Stimulated activated CD8-positive, alpha-beta memory T cell treated with anti-CD3 and anti-CD28 coated beads, Interleukin-12 subunit alpha, Interleukin-12 subunit beta, amount 100 ng/mL, for 4 hours (primary cell): ENCODE results near the gene TMC5.
"Not testable (repeated sequence)": the region's sequence is repeated elsewhere in the genome, so short reads cannot be mapped to it uniquely, and the experiment has no call there.

Source experiments
- DNase-seq: peaks from one replicate; pipeline ENCODE4 v3.0.0-alpha.2; 2020; ENCODE audit warnings: low read depth

TMC5 gene

DNA sequence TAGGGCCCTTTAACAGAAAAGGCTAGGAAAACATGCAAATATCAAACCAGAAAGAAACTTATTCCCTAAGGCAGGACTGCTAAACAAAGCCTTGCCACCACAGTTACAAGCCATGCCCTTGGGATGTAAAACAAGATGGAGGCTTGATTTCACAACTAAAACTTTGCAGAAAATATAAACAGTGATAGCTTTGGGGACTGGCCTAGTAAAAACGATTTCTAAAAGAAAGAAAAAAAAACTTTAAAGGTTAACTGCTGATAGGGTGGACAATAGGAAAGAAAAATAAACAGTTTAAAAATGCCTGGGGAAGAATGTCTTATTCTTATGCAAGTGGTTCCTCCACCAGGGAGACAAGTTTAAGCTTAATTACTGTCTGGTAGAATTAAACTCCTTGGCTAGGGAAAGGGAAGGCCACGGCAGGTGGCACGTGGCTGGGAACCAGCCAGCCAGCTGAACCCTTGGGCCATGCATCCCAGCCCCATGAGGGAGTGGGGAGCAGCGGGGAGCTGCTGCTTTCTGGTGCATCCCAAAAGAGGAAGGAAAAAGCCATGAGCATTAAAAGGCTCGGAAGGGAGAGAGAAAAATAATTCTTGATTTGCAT lies 10.7 kb upstream of the TMC5 start:
- no peak for DNase-seq

DNA sequence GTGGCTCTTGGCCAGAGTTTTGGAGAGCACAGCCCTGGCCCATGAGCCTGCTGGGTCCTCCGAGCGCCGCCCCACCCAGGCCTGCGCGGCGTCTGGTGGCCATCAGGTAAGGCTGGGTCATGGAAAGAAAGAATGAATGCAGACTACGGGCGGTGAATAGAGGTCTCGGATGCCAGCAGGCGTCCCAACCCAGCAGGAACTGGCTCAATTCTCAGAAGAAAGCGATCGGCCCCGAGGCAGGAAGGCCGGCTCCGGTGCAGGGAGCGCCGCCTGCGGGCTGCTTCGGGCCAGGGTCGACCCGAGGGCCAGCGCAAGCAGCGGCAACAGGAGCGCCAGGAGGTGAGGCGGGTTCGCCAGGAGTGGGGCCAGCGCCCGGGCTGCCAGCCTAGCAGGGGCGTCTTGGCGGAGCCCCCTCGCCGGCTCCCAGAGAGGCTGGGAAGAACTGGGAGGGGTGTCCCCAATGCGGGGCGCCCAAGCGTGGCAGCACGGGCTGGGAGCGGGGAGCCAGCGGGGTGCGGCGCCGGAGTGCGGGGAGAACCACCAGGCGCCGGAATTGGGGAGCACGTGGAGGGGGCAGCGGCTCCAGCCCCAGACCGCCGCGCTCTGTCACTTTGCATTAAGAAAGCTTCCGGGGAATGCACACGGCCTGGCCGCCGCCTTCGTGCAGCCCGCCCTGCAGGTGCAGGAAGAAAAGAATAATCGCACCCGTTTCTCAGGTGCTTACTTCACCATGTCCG lies 7.1 kb upstream of the TMC5 start:
- DNase-seq: no peak

DNA sequence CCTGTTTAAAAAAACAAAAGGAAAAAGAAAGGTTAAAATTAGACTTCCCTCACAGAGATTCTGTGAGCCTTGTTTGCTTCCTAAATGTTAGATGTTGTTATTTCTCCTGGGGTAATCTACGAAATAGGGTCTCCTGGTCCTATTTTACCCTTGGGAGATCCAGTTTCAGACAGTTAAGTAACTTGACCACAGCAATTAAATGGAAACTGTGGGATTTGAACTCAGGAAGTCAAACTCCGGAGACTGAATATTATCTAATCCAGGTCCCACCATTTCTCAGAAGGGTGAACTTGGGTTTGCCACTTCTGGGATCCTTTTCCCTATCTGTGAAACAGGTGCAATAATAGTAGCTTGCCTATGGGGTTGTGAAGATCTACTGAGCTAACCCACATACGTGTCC lies 6.4 kb upstream of the TMC5 start:
- DNase-seq: no peak

DNA sequence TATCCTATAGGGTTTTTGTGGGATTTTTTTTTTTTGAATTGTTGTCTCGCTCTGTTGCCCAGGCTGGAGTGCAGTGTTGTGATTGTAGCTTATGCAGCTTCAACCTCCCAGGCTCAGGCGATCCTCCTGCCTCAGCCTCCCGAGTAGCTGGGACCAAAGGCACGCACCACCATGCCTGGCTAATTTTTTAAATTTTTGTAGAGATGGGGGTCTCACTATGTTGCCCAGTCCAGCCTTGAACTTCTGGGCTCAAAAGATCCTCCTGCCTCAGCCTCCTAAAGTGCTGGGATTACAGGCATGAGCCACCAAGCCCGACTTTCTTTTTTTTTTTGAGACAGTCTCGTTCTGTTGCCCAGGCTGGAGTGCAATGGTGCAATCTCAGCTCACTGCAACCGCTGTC lies 5.6 kb upstream of the TMC5 start:
- DNase-seq: not testable (repeated sequence)

DNA sequence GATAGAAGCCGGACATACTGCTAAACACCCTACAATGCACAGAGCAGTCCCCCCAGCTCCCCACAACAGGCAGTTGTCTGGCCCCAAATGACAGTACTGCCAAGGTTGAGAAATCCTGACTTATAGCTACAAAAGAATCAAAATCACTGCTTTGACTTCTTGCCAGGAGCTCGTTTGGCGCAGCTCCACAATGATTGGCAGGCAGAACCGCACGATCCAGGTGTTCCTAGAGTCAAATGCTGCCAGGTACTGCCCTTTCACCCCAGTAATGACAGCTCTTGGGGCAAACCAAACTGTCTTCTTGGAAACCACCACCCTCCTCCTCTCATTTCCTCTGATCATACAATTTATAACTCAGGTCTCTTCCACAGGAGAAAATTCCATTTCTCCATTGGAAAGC lies 2.2 kb upstream of the TMC5 start:
- no peak for DNase-seq

DNA sequence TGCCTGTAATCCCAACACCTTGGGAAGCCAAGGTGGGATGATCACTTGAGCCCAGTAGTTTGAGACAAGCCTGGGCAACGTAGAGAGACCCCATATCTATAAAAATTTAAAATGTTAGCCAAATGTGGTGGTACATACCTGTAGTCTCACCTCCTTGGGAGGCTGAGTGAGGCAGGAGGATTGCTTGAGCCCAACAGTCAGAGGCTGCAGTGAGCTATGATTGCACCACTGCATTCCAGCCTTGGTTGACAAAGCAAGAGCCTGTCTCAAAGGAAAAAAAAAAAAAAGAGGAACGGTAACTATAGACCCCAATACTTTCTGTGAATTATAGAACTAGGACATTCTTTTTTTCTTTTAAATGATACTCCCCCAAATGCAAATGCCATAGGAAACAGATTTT lies 1.8 kb upstream of the TMC5 start:
- no peak for DNase-seq

DNA sequence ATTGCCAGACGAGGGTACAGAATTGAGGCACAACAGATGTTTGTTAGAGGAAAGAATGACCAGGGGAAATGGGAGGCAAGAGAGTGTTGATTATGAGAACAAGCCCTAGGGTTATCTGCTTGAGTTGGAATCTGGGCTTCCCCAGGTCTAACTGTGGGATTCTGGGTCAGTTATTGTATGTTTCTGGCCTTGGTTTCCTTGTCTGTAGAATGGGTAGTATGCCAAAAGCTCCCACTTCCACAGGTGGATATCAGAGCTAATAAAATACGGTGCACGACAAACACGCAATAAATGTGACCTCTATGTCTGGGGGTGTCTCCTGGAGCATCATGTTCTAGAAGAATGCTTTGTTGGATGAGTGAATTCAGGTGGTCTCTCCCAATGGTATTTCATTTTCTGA lies 517 bp downstream of the TMC5 start:
- DNase-seq: no peak

DNA sequence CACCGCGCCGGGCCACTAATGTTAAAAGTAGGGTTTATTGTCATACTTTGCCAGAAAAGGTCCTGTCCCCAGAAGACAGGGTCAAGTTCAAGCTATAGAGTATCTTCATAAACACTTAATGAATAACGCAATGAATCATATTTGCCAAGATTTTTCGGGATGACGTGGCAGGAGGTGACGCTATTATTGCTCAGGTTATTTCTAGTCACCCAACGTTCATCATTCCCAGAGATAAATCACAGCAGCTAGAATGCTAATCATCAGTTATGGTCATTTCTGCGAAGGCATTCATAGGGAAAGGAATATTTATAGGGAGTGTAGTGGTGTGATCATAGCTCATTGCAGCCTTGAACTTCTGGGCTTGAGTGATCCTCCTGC lies 2.0 kb downstream of the TMC5 start:
- no peak for DNase-seq

DNA sequence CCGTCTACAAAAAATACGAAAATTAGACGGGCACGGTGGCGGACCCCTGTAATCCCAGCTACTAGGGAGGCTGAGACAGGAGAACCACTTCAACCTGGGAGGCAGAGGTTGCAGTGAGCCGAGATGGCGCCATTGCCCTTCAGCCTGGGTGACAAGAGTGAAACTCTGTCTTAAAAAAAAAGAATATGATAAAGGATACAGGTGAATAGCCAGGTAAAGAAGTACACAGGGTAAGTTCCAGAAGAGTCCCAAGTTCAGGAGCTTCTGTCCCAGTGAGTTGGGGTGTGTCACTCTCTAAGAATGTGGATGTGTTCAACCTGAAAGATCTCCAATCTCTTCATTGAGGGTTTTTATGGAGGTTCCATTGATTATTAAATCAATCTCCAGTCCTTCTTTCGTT lies 6.8 kb downstream of the TMC5 start:
- no peak for DNase-seq

DNA sequence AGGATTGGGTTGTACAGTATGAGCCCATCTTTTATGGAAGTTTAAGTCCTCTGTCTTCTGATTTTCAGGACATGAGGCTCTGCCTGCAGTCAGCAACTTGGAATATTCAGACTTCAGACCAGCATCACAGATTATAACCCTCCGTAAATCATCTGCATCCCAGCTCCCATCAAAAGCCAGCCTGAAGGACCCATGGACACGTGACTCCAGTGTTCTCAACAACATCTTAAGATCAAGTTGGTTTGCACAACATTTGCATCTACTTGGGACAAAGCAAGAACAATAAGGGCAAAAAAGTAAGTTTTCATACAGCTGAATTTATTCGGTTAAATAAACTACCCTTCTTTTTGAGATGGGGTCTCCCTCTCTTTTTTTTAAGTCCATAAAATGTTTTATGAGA lies 12.7 kb downstream of the TMC5 start:
- DNase-seq: no peak

DNA sequence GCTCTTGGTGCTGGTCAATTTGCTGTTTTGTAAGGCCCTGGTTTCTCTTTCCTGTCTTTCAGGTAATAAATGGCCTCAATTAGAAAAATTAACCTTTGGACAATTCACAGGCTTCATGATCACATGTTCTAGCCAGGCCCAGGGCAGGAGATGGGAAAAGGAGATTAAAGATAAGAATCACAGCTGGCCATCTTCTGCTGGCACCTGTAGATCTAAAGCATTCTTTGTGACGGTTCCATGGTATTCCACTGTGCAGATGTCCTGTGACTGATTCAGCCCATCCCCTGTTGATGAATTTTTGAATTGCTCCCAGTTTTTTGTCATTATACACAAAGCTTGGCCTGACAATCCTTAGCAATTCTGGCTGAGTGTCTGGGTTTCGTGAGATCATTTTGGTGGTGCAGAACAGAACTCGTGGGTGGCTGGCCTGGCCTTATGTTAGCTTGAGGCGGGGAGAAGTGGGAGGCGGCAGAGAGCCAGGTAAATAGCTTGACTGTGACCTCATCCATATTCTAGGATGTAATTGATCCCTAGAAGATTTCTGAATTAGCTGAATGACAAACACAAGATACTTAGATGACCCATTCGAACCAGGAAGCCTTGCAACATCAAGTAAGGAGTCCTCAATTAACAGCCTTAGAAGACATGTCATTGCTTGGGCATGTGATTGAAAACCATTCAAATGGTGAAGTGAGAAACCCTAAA lies 14.1 kb downstream of the TMC5 start:
- no peak for DNase-seq

DNA sequence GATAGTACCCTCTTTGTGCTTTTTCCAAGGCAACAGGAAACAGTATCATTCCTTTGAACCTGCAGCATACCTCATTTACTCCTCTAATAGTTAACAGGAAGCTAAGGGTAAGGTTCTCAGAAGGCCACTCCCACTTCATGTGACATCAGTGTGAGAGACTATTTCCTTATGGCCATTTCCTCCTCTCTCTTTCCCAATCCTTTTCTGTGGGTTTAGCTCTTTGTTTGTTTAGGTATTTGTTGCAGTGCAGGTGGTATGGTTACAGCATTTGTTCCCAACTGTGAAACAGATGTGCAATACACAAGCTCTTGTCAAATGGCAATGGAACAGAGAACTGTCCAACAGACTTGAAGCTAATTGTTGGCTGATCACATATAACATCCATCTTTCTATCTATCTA lies 14.7 kb downstream of the TMC5 start:
- no peak for DNase-seq

DNA sequence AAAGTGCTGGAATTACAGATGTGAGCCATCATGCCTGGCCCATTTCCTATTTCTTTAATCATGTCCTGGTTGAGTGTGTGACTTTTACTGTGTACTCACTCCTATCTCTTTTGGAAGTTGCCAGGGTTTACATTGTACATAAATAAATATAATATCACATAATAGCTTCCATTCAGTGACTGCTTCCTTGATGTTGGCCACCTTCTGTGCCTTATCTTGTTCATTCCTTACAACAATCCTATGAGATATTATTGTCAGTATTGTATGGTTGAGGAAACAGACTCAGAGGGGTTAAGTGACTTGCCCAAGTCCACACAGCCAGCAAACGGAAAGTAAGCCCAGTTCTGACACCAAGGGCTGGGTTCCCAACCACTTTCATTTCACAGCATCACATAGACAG lies 16.9 kb downstream of the TMC5 start:
- no peak for DNase-seq

DNA sequence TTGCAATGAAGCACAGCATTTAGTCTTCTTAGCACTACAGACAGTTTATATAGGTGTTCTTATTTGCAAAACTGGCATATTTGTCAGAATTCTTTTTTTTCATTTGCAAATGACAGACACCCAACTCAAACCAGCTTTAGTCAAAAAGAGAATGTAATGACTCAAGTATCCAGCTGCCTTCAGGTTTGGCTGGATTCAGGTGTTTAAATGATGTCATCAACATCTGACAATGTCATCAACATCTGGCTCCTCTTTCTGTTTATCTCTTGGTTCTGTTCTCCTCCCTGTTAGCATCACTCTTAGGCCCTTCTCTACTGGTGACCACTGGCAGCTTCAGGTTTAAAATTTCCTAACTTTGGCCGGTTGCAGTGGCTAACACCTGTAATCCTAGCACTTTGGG lies 18.9 kb downstream of the TMC5 start:
- DNase-seq: no peak

DNA sequence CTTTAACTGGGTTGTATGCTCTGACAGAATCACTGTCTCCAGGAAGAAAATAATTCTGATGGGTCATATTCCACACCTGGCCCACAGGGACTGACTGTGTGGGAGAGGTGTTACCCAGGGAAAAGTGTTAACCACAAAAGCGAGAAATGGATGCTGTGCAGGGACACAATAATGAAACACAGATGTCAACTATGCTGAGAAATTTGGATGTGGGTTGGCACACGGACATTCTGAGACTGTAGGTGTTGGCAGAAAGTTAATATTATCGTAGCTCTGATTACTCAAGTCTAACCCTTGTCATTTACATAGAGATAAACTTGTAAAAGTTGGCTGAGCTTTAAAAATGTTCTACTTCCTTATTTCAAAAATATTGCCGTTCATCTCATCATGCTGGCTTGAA lies 19.6 kb downstream of the TMC5 start:
- no peak for DNase-seq

DNA sequence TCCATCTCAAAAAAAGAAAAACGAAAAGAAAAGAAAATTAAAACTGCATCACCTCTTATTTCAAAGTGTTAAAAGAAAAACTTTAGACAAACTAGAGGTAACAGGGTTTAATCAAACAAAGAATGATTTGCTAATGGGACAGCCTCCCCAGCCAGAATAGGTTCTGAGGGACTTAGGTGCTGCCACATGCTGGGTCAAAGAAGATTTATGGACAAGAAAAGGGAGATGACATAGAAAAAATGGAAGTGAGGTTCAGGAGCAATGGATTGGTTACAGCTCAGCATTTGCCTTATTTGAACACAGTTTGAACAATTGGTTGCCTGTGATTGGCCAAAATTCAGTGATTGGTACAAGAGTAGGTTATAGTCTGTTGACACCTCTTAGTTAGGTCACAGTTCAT lies 21.1 kb downstream of the TMC5 start:
- DNase-seq: no peak

DNA sequence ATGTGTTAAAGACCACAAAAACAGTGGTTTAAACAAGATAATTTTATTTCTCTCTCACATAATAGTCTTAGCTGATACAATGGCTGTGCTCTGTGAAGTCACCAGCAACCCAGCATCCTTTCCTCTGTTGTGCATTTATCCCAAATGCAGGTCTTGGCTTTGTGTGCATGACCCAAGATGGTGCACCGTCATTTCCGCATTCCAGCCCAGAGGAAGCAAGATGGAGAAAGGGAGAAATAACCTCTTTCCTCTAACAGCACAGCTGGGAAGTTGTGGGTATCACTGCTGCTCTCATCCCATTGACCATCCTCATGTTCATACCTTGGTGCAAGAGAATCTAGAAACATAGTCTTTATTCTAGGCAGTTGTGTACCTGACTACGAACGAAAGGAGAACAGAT lies 21.8 kb downstream of the TMC5 start:
- DNase-seq: no peak

DNA sequence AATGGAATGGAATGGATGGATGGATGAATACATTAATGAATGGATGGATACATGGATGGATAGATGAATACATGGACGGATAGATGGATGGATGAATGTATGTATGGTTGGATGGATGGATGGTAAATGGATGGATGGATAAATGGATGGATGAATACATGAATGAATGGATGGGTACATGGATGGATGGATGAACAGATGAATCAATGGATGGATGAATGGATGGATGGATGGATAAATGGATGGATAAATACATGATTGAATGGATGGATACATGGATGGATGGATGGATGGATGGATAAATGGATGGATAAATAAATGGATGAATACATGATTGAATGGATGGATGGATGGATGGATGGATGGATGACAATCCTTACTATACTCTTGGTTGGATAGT lies 26.0 kb downstream of the TMC5 start:
- no peak for DNase-seq

DNA sequence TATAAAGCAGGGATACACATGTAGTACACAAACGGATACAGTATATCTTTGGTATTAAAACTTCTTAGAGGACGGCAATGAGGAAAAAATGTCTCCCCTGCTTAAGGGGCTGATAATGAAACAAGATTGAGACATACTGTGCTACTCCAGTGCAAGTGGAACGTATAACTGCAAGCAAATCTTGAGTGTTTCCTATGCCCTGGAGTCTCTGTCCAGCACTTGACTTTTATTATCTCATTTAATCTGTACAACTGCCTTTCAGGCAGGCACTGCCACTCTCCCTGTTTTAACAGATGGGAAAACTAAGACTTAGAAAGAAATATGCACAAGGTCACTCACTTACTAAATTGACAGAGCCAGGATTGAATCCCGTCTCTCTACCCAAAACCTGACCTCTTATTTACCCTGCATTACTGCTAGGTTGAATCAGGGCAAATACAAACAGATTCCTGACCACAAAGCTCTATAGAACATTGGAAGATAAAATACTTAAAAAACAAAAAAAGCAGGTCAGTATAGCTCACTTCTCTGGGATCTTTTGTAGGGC lies 28.7 kb downstream of the TMC5 start:
- DNase-seq: no peak

DNA sequence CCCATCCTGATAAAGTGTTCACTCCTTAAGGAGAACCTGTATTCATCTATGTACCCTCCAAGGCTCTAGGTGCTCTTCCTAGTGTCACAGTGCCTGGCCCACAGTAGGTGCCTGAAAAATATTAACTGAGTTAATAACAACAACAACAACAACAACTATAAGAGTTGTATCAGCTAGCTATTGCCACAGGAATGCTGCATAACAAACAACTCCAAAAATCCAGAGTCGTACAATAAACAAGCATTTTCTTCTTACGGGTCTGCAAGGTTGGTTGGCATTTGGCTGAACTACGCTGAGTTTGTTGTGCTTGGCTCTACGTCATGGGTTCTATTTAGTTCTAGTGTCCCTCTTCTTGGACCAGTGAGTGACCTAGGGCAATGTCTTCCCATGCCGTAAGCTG lies 29.2 kb downstream of the TMC5 start:
- DNase-seq: no peak

DNA sequence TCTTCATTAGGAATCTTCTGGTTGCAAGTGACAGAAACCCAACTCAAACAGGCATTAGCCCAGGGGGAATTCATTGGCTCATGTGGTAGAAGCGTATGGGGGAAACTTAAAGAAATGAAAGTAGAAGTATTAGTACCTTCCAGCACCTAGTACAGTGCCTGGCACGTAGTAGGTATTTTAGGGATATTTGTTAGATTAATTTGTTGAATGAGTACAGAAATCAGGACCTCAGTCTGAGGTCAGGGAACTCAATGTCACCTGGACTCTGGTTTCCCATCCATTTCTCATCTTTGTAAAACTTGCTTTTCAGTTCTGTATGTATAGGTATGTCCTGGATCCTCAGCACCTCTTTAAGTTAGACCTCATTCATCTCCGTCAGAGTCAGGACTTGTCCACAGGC lies 32.5 kb downstream of the TMC5 start:
- no peak for DNase-seq

DNA sequence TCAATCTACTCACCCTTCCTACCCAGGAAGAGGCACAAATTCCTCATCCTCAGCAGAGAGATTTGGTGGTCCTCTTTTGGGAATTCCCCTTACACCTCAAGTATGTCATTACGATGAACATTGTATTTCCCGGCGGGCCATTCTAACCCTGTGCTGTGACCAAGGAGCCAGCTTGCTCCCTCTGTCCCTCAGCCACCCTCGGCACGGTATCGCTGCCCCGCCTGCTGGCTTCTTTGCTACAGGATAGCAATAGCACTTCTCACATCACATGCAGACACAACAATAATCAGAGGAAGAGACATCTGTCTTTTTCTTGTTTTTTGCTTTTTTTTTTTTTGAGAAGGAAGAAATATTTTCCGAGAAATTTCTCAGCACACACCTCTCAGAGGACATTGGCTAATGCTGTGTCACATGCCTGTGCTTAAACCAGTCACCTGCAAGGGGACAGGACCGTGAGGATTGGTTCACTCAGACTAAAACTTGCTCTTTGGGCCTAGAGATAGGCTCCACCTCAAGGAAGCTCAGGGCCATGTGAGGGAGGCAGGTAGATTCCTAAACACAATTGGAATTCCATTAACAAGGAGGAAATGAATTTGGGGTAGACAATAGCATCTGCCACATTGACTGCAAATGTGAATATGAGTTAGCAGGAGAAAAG lies 41.2 kb downstream of the TMC5 start:
- no peak for DNase-seq

DNA sequence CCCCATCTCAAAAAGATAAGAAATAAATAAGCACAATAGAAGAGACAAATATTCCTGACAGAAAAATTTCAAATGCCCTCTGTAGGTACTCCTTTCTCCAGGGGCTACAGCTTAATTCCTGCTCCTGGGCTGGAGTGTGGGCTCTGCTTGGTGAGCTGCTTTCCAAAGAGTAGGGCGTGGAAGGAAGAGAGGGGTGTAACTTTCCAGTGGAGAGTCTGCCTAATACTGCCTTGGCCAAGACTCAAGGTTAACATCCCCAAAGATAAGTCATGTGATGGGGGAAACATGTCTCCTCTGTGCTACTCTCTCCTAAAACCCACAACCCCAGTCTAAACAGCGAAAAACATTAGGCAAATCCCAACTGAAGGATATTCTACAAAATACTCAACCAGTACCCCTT lies 42.7 kb downstream of the TMC5 start:
- no peak for DNase-seq
